CD4-positive, alpha-beta T cell treated with Interleukin-21 for 1 hour (primary cell): Measurements from ENCODE around the gene SEC61A1.

Experiments used
- DNase-seq: peaks from one replicate; pipeline ENCODE4 v3.0.0-alpha.2; 2020

The SEC61A1 gene

DNA sequence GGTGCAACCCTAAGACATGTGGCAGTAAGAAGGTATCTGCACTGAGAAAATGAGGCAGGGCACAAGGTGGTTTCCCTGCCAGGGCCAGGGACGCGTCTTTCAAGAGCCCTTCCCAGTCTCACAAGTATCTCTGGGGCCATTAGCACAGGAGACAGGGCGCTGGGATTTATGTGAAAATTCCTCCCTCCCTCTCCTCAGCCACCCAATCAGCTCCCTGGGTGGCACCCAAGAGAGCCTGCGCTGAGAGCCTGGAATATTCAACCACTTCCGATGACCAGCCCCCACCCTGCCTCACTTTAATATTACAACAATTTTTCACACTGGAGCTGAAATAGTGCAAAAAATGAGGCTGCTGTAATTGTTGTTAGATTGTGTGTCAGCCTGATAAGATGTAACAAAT is 26.1 kb downstream of the SEC61A1 start:
- DNase-seq: no peak

DNA sequence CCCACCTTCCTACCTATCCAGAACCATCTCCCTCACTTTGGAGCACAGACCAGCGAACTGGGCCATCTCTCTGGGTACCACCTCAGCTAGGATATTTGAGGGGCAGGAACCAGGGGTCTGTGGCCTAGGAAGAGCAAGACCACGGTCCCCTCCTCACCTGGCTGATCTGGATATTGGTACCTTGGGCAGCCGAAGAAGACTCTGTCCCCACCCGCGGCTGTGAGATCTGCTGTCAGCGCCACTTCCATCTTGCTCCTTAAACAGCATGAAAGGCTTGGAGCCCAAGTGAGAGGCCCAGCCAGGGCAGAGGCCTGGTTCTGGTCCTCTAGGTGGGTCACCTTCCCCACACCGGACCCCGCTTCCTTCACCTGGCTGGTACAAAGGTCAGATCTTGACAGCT is 26.6 kb downstream of the SEC61A1 start:
- no peak for DNase-seq

DNA sequence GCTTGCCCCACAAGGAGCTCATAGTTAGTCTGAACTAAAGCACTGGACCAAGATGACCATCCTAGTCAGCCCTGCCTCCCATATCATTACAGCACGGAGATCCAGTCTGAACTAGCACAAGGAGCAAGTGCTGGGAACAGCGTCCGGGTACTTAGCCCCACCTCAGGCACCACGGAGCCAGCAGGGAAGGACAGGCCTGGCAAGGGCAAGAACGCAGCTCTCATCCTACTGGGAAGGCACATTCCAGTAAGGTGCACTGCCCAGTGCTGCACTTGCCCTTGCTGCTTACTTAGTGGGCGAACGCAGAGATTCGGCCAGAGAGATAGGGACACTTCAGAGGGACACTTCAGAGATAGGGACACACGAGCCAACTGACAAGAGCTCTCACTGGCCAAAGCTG is 27.6 kb downstream of the SEC61A1 start:
- DNase-seq: no peak

DNA sequence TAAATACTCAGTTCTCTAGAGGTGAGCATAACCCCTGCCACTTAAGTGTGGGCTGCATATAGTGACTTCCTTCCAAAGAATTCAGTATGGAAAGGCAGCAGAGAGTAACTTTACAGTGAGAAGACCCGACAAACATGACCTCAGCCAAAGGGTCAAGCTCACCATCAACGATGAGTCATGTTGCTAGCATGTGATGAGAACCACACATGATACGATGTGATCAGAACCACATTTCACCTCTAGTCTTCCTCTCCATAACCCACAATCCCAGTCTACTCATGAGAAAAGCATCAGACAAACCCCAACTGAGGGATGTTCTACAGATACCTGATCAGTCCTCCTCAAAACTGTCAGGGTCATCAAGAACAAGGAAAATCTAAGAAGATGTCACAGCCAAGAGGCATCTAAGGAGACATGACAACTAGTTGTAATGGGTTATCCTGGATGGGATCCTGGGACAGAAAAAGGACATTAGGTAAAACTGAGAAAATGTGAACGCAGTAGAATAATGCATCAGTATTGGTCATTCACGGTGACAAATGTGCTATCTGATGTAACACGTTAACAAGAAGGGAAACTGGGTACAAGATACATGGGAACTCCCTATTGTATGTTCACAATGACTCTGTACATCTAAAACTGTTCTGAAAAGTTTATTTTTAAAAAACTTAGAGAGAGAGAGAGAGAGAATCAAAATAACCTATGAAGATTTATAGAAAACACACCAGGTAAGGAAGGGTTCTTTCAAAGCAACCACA is 28.3 kb downstream of the SEC61A1 start:
- no peak for DNase-seq

DNA sequence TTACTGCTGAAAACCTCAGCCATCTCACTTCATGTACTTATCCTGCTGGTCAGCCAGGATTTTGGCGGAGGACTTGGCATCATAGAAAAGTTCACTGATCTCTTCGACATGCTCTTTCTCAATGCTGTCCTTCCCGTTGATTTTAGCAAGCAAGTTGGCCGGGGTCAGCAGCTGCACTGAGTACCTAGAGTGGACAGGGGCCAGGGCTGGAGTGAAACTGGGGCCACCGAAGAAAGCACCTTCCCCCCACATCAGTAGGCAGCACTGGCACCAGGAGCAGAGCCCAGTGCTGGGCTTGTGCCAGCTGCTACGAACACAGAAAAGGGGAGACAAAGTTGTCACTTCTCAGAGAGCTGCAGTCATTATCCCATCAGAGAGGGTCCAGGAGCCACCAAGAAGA is 29.0 kb downstream of the SEC61A1 start:
- DNase-seq: no peak

DNA sequence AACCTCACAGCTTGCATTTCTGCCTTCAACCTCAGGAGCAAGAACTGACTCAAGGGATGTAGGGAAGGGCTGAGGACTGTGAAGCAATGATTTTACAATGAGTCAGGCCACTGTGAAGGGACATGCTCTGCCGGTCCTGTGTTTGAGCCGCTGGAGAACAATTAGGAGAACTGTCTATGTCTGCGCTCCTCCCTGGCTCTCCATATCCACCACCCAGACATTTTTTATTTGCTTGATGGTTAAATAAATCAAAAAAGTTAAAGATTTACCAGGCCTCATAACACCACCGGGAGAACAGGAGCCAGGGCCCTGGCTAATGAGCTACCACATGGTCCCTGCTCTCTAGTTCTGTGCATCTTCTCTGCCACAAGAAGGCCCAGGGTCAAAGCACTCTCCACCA is 29.6 kb downstream of the SEC61A1 start:
- DNase-seq: no peak

DNA sequence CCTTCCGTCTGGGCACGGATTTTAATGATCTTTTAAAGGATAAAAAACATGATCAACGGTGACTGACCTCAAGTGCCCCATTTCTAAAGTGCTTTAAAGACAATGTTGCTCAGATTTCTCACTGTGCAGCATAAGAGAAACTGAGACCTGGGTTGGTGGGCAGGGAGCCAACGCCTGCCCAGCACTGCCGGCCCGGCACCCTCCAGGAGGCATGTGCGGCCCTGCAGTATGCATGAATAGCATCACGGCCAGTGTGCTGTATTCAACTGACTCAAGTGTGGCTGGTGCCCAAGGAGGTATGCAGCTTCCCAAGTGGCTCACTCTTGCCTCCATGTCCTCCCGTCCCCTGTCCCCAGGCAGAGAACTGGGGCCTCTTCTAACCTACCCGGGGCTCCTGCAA is 30.3 kb downstream of the SEC61A1 start:
- no peak for DNase-seq

DNA sequence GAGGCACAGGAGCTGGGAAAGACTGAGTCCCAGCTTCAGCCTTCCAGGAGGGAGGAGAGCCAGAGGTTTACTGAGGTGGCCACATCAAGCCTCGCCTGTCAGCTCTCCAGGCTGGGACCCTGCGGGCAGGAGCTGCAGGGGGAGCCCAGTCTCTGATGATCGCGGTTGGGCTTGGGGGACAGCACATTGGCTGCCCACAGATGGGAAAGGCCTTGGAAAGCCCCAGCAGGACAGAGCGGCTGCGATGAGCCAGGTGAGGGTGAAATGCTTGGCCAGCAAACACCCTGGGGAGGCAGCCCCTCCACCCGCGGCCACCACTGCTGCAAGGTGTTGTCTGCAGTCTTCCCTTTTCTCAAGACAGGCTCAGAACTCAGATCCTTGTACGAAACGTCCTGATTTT is 31.2 kb downstream of the SEC61A1 start:
- no peak for DNase-seq

DNA sequence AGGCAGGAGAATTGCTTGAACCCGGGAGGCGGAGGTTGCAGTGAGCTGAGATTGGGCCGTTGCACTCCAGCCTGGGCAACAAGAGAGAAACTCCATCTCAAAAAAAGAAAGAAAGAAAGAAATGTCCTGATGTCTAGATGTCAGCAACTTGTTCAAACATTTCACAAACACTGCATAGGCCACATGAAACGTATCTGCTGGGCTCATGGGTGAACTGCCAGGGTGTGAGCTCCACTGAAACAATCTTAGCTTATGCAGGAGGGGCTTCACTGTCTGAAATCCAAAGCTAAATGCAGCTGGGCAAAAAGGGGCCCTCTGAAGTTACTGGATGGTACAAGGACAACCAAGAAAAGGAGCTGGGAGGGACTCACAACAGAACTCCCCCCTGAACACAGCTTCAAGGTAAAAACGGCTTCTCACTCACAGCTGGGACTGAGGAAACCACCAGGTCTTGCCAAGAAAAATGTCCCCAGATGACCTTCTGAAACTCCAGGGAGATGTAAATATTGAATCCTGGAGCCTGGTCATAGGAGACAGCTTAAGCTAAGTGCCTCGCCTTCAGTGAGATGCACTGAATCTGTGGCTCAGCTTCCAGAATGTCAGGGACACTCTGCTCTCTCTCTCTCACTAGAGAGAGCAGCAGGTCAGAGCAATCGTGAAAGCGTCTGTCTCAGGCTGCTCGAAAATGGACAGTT is 31.9 kb downstream of the SEC61A1 start:
- DNase-seq: no peak

DNA sequence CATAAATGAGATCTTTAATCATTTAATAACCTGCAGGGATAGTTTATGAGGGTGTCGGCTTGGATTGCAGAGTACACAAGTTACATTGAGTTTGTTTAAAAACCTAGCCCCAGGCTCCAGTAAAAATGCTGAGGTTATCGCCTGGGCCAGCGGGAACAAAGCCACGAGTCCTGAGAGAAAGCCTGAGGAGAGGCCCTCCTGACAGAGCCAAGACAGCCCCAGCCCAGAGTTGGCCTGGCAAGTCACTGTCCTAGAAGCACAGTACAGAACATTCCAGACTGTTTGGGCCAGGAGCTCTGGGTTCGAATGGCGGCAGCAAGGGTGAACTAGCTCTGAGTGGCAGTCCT is 32.4 kb downstream of the SEC61A1 start:
- DNase-seq: no peak

DNA sequence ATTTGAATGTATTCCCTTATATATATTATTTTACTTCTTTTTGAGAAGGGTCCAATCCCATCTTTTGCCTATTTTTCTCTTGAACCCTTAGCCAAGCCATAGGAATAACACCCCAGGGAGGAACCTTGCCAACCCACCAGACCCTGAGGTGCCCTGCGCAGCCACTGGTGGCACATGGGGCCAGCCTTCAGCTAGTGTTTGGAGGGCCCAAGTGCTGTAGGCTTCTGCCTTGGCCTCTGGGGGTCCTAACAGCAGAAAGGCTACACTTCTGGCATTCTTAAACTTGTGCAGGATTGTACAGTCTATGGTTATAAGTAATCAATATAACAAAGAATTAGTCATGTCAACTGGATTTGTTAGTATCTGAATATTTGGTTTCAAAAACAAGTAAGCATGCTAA is 36.9 kb downstream of the SEC61A1 start:
- no peak for DNase-seq

DNA sequence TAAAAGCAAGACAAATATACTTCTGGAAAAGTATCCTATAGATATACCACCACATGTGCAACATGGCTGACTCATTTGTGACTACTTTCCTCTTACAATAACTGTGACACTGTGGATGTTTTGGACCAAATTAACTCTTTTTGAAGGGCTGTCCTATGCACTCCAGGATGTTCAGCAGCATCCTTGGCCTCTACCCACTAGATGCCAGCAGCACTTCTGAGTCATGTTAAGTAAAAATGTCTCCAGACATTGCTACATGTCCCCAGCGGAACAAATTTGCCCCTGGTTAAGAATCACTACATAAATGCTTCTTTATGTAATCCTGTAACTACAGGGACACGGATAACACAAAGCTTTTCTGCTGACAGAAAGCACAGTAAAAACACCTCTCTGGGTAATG is 39.3 kb downstream of the SEC61A1 start:
- no peak for DNase-seq

DNA sequence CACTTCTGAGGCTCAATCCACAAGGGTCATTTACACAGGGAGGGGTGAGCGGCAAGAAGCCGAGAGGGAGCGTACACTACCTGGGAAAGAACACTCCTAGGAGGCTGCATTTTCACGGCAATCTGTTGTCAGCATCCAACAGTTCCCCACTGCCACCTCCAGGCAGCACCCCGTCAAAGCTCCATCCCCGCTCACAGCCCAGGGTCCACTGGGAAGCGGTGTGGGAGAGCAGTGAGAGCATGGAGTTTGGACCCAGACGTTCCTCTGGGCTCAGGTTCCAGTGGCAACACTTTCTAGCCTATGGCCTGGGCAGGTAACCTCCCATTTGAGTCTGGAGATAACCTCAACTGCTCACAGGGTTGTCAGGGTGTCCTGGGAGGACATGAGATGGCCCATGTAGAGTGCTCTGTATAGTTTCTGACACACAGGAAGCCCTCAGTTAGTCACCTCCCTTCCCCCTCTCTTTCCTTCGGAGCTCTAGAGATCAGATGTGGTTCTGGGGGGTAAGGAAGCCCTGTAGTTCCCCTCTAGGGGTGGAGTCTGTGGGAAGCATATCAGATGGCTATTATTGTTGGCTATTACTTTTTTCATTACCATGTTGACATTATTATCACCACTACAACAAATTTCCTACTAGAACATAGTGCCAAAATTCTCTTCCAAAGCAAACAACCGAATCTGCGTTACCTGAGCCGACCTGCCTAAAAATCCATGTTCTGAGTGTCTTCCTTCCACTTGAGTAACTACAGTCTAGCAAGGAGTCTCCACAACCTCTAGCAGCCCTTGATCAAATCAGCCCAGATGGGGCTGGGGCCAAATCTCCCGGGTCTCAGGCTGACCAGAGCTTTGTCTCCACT is 42.3 kb downstream of the SEC61A1 start:
- DNase-seq: no peak

DNA sequence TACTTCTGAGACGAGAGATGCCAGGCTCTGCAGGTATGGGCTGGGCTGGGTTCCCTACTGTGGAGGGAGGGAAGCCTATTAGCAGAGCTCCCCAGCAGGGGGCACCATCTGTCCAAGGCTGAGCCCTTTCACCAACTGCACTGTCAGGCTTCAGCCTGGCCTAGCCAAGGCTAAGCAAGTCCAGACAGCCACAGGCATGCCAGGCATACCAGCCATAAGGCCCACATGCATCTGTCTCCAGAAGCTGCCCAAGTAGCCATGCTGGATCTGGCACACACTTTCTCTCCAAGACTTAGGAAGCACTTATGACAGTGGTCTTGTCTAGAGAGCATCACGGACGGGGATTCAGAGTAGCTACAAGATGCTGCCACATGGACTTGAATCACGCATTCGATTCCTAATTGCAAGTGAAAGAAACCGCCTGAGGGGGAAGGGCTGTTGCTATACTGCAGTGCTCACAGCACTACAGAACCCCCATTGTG is 43.0 kb downstream of the SEC61A1 start:
- peak; percentile 80 for DNase-seq

DNA sequence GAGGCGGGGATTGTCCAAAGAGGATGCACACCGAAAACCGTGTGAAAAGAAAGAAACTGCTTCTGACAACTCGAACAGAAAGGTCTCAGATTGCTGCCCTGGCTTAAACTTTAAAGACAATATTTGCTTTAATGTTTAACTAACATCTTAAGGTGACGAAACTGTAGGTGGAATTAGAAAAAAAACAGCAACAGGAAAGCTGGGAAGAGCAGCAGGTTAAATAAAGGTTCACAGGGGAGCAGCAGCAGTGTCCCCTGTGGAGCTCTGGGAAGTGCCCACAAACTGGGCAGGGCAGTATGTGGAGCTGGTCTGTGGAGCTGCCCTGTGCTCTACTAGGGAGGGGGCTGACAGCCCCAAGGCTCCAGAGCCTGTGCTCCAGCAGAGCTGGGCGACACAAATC is 46.0 kb downstream of the SEC61A1 start:
- DNase-seq: no peak

DNA sequence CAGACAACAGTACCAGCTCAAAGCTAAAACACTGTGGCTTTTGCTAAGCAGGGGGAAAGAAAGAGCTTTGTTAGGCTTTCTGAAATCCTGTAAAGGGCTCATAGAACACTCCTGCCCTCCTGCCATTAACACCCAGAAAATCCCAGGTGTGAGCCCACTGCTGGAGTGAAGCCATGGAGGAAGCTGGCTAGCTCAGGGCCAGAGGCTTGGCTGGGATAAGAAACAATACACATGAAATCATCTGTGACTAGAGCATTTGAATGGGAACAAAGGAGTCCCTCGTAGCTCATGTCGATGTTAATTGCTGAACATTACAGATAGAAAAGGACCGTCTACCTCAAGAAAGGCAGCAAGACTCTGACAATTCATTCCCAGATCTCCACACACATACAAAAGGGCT is 47.9 kb downstream of the SEC61A1 start:
- no peak for DNase-seq

DNA sequence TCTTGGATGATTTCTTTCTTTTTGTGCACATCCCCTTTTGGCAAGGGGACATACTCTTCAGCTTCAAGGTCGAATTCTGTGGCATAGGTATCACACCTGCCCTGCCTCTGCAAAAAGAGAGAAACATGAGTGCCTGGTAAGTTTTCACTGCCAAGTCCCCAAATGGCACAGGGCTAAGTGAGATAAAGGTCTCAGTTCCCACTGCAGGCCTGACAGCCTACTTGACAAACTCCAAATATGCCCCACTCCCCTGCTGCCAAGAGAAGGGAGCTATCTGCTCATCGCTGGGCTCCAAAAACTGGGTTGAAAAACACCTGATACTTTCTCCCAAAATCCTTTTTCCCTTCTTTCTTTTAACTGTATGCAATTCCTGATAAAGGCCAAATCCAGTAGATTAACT is 48.4 kb downstream of the SEC61A1 start:
- DNase-seq: no peak

DNA sequence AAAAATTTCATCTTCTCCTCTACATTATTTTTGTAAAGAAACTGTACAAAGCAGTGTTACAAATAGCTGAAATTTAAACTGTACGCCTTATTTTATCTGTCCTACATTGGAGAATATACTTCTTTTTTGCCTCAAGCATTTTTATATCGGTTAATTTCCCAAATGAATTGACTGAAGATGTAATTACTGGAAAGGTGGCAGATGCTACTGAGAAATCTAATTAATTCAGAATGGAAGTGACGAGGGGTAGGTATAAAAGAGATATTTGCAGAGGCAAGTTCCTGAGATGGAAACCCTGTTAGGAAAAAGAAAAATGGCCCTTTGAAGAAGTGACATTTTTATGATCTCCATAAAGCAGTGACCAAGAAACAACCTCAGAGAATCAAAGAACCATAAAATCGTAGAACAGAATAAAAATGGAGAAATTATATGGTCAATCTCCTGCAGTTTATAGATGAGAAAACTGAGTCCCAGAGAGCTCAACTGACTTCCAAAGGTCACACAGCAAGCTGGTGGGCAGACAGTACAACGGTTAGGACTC is 51.0 kb downstream of the SEC61A1 start:
- DNase-seq: no peak

DNA sequence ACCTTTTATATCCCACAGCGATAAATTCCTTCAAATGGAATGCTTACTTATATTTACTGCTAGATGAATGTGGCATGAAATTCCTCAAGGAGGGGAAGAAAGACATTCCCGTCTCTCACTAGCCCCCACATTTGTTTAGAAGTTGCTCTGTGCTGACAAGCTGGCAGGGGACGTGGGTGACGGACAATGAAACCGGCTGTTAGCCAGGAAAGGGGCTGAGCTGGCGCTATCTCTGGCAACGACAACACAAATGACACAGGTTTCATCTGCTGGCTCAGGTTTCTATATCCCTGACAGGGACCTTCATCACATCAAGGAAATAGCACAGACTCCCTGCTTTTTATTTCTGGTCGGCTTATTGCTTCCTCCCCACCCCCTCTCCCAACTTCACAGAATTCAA is 55.6 kb downstream of the SEC61A1 start:
- DNase-seq: no peak

DNA sequence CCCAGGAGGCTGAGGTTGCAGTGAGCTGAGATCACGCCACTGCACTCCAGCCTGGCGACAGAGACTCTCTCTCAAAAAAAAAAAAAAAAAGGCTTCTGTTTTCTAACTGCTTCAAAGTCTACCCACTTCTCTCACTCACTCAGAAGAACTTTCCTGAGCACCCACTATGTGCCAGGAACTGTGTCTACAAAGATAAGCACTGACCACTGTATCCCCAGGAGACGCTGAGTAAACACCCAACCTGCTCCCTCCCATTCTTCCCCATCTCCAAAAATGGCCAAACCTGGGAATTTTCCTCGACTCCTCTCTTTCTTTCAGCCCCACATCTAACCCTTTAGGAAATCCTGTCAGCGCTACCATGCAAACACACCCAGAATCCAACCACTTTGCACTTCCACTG is 58.9 kb downstream of the SEC61A1 start:
- DNase-seq: no peak

DNA sequence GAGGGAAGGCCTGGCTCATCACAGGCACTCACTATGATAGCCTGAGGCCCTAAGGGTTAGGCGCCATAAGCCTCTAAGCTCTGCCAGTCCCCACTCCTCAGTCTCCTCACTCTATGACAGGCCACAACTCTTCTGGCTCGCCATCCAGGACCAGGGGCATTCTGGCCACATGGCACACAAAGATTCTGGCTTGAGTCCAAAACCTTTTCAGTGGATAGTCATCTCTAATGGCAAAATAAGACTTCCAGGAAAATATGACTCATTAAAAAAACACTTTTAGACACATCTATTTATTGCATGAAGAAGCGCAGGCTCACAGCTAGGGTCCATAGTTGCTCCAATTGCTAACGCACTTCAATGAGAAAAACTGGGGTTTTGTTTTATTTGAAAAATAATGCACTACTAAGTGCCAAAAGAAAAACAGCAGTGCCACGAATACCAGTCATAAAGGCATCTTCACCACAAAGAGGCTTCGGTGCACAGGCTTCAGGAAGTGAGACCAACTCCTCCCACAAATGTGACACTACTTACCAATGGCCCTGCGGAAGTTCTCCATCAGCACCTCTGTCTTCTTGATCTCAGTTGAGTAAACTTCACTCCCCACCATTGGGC is 60.2 kb downstream of the SEC61A1 start:
- peak; percentile 74 for DNase-seq

DNA sequence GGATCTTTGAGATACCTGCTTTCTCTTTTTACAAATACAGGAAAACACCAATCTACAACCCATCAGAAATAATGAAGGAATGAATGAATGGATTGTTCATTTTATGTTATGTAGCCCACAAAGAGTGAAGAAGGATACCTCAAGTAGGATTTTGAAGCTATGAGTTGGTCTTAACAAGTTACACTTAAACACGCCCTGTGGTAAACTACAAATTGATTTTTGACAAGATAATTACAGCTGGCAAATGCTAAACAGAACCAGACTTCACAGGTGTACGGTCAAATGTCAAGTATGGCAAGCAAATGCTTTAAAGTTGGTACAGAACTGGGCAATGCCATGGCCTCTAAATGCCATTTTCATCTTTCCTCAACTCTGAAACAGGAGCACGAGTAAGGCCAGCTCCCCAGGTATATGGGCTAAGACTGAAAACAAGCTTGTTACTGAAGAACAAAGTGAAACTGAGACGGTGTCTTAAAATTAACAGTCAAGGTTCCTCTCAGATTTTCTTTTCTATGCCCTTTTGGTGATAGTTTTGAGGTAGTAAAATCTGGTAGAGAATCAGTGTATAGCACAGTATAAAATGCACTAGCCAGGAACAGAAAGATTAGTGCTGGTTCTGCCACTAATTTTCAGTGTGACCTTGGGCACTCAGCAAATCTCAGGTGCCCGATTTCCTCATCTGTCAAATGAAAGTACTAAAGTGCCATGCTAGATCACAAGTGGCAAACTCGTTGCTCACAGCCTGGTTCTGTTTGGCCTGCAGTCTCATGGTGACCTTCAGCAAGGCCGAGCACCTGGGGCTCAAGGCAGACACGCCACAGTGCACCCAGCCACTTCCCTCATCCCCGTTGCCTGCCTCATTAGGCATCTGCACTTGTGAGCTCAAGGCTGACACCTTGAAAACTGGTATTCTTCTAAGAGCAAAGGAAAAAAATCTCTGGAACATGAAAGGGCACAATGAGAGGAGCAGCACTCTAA is 61.9 kb downstream of the SEC61A1 start:
- DNase-seq: peak; percentile 23
